22Rv1 (cell line): ENCODE measurements around the gene KCNQ4.

Experiments used
- ZFX ChIP-seq: fragments of 450-650 bp; IDR thresholded peaks from 2 replicates; pipeline ENCODE4 v1.6.1; 2017; ENCODE audit warnings: antibody characterized with exemption, borderline replicate concordance
- TF ChIP-seq, protein P1 (sequence below): fragments of 450-650 bp; IDR thresholded peaks from 2 replicates; pipeline ENCODE4 v1.5.1; 2017; ENCODE audit warnings: mild to moderate bottlenecking

DNA sequence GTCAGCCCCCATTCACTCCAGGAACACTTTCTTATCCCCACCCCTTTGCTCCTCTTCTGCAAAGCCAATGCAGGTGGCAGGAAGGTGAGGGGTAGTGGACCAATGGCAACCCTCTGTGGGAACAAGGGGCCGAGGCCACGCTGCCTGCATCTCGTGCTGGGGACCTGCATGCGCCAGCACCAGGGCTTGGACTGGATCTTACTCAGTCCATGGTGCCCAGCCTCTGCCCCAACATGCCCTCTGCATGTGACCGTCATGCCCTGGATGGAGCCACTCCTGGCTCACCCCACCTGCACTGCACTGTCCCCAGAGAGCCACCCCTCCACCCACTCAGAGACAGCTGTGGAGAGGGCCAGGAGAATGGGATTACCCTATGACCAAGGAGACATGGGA, 56.4 kb downstream of the KCNQ4 start:
- TF ChIP-seq, protein P1, sequence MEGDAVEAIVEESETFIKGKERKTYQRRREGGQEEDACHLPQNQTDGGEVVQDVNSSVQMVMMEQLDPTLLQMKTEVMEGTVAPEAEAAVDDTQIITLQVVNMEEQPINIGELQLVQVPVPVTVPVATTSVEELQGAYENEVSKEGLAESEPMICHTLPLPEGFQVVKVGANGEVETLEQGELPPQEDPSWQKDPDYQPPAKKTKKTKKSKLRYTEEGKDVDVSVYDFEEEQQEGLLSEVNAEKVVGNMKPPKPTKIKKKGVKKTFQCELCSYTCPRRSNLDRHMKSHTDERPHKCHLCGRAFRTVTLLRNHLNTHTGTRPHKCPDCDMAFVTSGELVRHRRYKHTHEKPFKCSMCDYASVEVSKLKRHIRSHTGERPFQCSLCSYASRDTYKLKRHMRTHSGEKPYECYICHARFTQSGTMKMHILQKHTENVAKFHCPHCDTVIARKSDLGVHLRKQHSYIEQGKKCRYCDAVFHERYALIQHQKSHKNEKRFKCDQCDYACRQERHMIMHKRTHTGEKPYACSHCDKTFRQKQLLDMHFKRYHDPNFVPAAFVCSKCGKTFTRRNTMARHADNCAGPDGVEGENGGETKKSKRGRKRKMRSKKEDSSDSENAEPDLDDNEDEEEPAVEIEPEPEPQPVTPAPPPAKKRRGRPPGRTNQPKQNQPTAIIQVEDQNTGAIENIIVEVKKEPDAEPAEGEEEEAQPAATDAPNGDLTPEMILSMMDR, result no peak
- no peak for TF ChIP-seq ZFX
